HCT116 (cell line): Measurements from ENCODE around the gene GHR. TPM values are rescaled to one million over a fixed set of nuclear protein-coding genes. Genes with fewer than 3 reads are reported as not detected.

Experiments
- ATAC-seq: fragments of 200-7000 bp; cut with Tn5 transposase; 2 replicates; pipeline ENCODE4 v1.9.1; 2020; ENCODE audit warnings: mild to moderate bottlenecking, moderate library complexity
- BruUV-seq: library from RNA; stranded (reverse); fragments of 400-500 nt; replicated peaks from 2 replicates; lab custom pipeline; 2021; lab: Mats Ljungman, UMichigan
- CTCF ChIA-PET: fragments of 300-600 bp; sonication (Branson Sonifier 250); formaldehyde crosslinking; loops from one replicate; lab custom pipeline; 2021; ENCODE audit warnings: antibody characterized with exemption; lab: Charles Lee
- POLR2A ChIA-PET: fragments of 300-600, 350-600 bp; sonication (Branson Sonifier 250); formaldehyde crosslinking; loops from one replicate; lab custom pipeline; 2021; ENCODE audit warnings: antibody characterized with exemption; lab: Charles Lee
- RAD21 ChIA-PET, 2 experiments: fragments of 300-600 bp; sonication (Branson Sonifier 250); formaldehyde crosslinking; loops; one replicate each; lab custom pipeline; 2023; ENCODE audit warnings: low total read pairs in 2 of 2; ENCODE audit not compliant: uncharacterized antibody in 2 of 2, unreplicated experiment in 2 of 2, low non-redundant PET in 1 of 2; lab: Charles Lee
- DNase-seq: peaks from one replicate; pipeline ENCODE4 v3.0.0-alpha.2; 2010; ENCODE audit warnings: low read depth, low spot score
- H2AFZ ChIP-seq: fragments of 200-600 bp; shearing (Covaris generic), sonication (generic); 2 replicates; pipeline ENCODE4 v1.6.1; 2017; ENCODE audit warnings: low read depth, mixed run types, mixed read lengths, antibody characterized with exemption, low read length; ENCODE audit not compliant: poor library complexity, severe bottlenecking
- H3K27ac ChIP-seq: 2 replicates; pipeline ENCODE4 v1.5.1; 2012; ENCODE audit warnings: low read depth, low read length
- H3K27me3 ChIP-seq: fragments of 200-600 bp; sonication (generic); 2 replicates; pipeline ENCODE4 v1.6.1; 2016; ENCODE audit warnings: mixed run types, low read length, mixed read lengths; ENCODE audit not compliant: insufficient read depth
- H3K36me3 ChIP-seq, 2 experiments: fragments of 200-500 bp in 1 of 2; fragments of 200-600 bp in 1 of 2; sonication (Bioruptor generic) in 1 of 2; sonication (generic) in 1 of 2; 2 replicates each; pipeline versions ENCODE4 v1.5.1 to v1.6.1; 2014 to 2016; ENCODE audit warnings: low read length in 2 of 2, inconsistent platforms in 1 of 2, mixed read lengths in 1 of 2, mixed run types in 1 of 2; ENCODE audit not compliant: insufficient read depth in 2 of 2, control insufficient read depth in 1 of 2
- H3K4me1 ChIP-seq, 2 experiments: fragments of 200-600 bp in 1 of 2; sonication (generic) in 1 of 2; 2 replicates each; pipeline versions ENCODE4 v1.5.1 to v1.6.1; 2012 to 2017; ENCODE audit warnings: low read length in 2 of 2, inconsistent platforms in 1 of 2, mild to moderate bottlenecking in 1 of 2, mixed read lengths in 1 of 2, mixed run types in 1 of 2, moderate library complexity in 1 of 2; ENCODE audit not compliant: insufficient read depth in 2 of 2, control insufficient read depth in 1 of 2
- H3K4me2 ChIP-seq: fragments of 200-600 bp; sonication (generic); 2 replicates; pipeline ENCODE4 v1.6.1; 2017; ENCODE audit warnings: mixed run types, low read length, mixed read lengths
- H3K4me3 ChIP-seq, 2 experiments: fragments of 200-600 bp in 1 of 2; sonication (generic) in 1 of 2; replicated peaks in 1 of 2; 2 replicates each; pipeline ENCODE4 v1.5.1; 2011 to 2016; ENCODE audit warnings: low read length in 2 of 2, control low read depth in 1 of 2, low read depth in 1 of 2, mild to moderate bottlenecking in 1 of 2, mixed read lengths in 1 of 2, mixed run types in 1 of 2
- H3K79me2 ChIP-seq: fragments of 200-600 bp; sonication (generic); 2 replicates; pipeline ENCODE4 v1.6.1; 2017; ENCODE audit warnings: mild to moderate bottlenecking, mixed run types, low read length, moderate library complexity, mixed read lengths; ENCODE audit not compliant: insufficient read depth
- H3K9ac ChIP-seq: fragments of 200-600 bp; sonication (generic); 2 replicates; pipeline ENCODE4 v1.6.1; 2016; ENCODE audit warnings: low read length, mixed read lengths
- H3K9me2 ChIP-seq: fragments of 200-600 bp; sonication (generic), shearing (Covaris generic); 2 replicates; pipeline ENCODE4 v1.6.1; 2017; ENCODE audit warnings: mixed run types, mild to moderate bottlenecking, moderate library complexity; ENCODE audit not compliant: insufficient read depth
- H3K9me3 ChIP-seq, 2 experiments: fragments of 200-500 bp in 1 of 2; fragments of 200-600 bp in 1 of 2; sonication (Bioruptor generic) in 1 of 2; sonication (generic) in 1 of 2; 2 replicates each; pipeline ENCODE4 v1.6.1; 2014 to 2017; ENCODE audit warnings: low read length in 2 of 2, mixed read lengths in 2 of 2, inconsistent platforms in 1 of 2, low read depth in 1 of 2, mild to moderate bottlenecking in 1 of 2, mixed run types in 1 of 2, moderate library complexity in 1 of 2; ENCODE audit not compliant: control insufficient read depth in 1 of 2, insufficient read depth in 1 of 2
- H4K20me1 ChIP-seq: fragments of 200-600 bp; sonication (generic), shearing (Covaris generic); 2 replicates; pipeline ENCODE4 v1.6.1; 2017; ENCODE audit warnings: mixed run types, mild to moderate bottlenecking, moderate library complexity; ENCODE audit not compliant: insufficient read depth
- CBX3 ChIP-seq: IDR thresholded peaks from 2 replicates; pipeline ENCODE4 v1.6.1; 2012; ENCODE audit warnings: low read depth
- CEBPB ChIP-seq: IDR thresholded peaks from 2 replicates; pipeline ENCODE4 v1.6.1; 2012; ENCODE audit warnings: low read depth
- CTCF ChIP-seq, 3 experiments: fragments of 200-600 bp in 1 of 3; sonication (generic) in 1 of 3; IDR thresholded peaks in 2 of 3; conservative IDR thresholded peaks in 1 of 3; 2 replicates each; pipeline ENCODE4 v1.5.1; 2012 to 2017; ENCODE audit warnings: low read depth in 2 of 3, low read length in 2 of 3, antibody characterized with exemption in 1 of 3, borderline replicate concordance in 1 of 3, control low read depth in 1 of 3, mild to moderate bottlenecking in 1 of 3, mixed read lengths in 1 of 3, mixed run types in 1 of 3, moderate library complexity in 1 of 3; ENCODE audit not compliant: insufficient read depth in 1 of 3
- EGR1 ChIP-seq: IDR thresholded peaks from 2 replicates; pipeline ENCODE4 v1.6.1; 2012; ENCODE audit warnings: low read depth
- EZH2 ChIP-seq: fragments of 200-600 bp; sonication (generic); IDR thresholded peaks from 2 replicates; pipeline ENCODE4 v1.6.1; 2017; ENCODE audit warnings: antibody characterized with exemption, mixed run types
- FOSL1 ChIP-seq: IDR thresholded peaks from 2 replicates; pipeline ENCODE4 v1.6.1; 2012; ENCODE audit warnings: low read depth
- JUND ChIP-seq: IDR thresholded peaks from 2 replicates; pipeline ENCODE4 v1.6.1; 2012
- MAX ChIP-seq: IDR thresholded peaks from 2 replicates; pipeline ENCODE4 v1.6.1; 2012
- RAD21 ChIP-seq: IDR thresholded peaks from 2 replicates; pipeline ENCODE4 v1.6.1; 2012; ENCODE audit warnings: low read depth, mild to moderate bottlenecking
- REST ChIP-seq: IDR thresholded peaks from 2 replicates; pipeline ENCODE4 v1.6.1; 2012; ENCODE audit warnings: low read depth
- SP1 ChIP-seq: IDR thresholded peaks from 2 replicates; pipeline ENCODE4 v1.6.1; 2012; ENCODE audit warnings: low read depth
- SRF ChIP-seq: IDR thresholded peaks from 2 replicates; pipeline ENCODE4 v1.6.1; 2012; ENCODE audit warnings: low read depth
- TCF7L2 ChIP-seq: IDR thresholded peaks from 2 replicates; pipeline ENCODE4 v1.7.0; 2011; ENCODE audit warnings: borderline replicate concordance, inconsistent platforms; ENCODE audit not compliant: insufficient read depth, insufficient read length; ENCODE audit errors: extremely low read depth
- YY1 ChIP-seq: IDR thresholded peaks from 2 replicates; pipeline ENCODE4 v1.6.1; 2011; ENCODE audit warnings: low read length, low read depth, moderate library complexity, mild to moderate bottlenecking; ENCODE audit not compliant: insufficient replicate concordance; ENCODE audit errors: extremely low read depth
- ZFX ChIP-seq: fragments of 450-650 bp; IDR thresholded peaks from 2 replicates; pipeline ENCODE4 v1.6.1; 2017
- intact Hi-C: fragments of 100-400 bp; cut with micrococcal nuclease; formaldehyde crosslinking; loops from 2 replicates; pipeline ENCODE4 v1.10.0; 2022
- total RNA-seq: library from RNA; stranded (reverse); gene quantifications from one replicate; pipeline ENCODE4 v1.2.1, GENCODE V29; 2021; ENCODE audit not compliant: unreplicated experiment

GHR gene
- total RNA-seq, 1 experiment from 2014 or later, result not detected

GRCh38 chr5:42756606-42757601 lies 333.7 kb downstream of the GHR start, which contains the start of gene CCDC152:
Gene CCDC152, plus strand, starts transcription at chr5:42756818. Its CDS starts 2,304 bp downstream, at chr5:42759122.
- intact Hi-C loops, result no loop called here
- CTCF ChIA-PET, result no interaction called here
- no TSS peak for BruUV-seq

More at GRCh38 chr5:42756606-42757601, 333.7 kb downstream of the GHR start, which contains the start of gene CCDC152:
- Histone ChIP-seq H3K9me2 (no peaks in the 10 kb centered on the region), H3K4me1 (no peaks in the 10 kb centered on the region), H3K4me2 (no peak within 1 kb of the TSS), H2AFZ (no peak within 1 kb of the TSS), H3K27ac (no peak within 1 kb of the TSS), H3K9me3 (no peaks in the 10 kb centered on the region), H3K36me3 (no peaks in the 10 kb centered on the region), H4K20me1 (no peaks in the 10 kb centered on the region), H3K27me3 (no peaks in the 10 kb centered on the region), H3K4me3 (no peak within 1 kb of the TSS), H3K9ac (no peak within 1 kb of the TSS), H3K79me2 (no peaks in the 10 kb centered on the region)
- ChIA-PET RAD21 (no interaction called here), POLR2A (no interaction called here)
- TF ChIP-seq TCF7L2 (no peak), CEBPB (no peak), SP1 (no peak), MAX (no peak), SRF (no peak), RAD21 (no peak), FOSL1 (no peak), ZFX (no peak), YY1 (no peak), EGR1 (no peak), REST (no peak), JUND (no peak), CBX3 (no peak), CTCF (IDR thresholded peaks at IDR 0.05 in 2 of 3, conservative IDR thresholded peaks at IDR 0.05 in 1 of 3; ENCODE audit: borderline replicate concordance in 1 of 3, insufficient read depth in 1 of 3, low read depth in 2 of 3, low read length in 2 of 3) (no peak), EZH2 (no peak)
- ATAC-seq (no peak), DNase-seq (no peak)
